IgD-negative memory B cell (primary cell): Measurements from ENCODE around the gene CLASP2. TPM values are rescaled to one million over a fixed set of nuclear protein-coding genes. Genes with fewer than 3 reads are reported as not detected.
"Not testable (repeated sequence)": the region's sequence is repeated elsewhere in the genome, so short reads cannot be mapped to it uniquely, and the experiment has no call there.

ENCODE experiments used
- H3K27ac Mint-ChIP-seq, 3 donors: one replicate each; pipeline ENCODE4 v1.8.0; 2020 to 2022; ENCODE audit warnings: mild to moderate bottlenecking in 3 of 3, mixed read lengths in 3 of 3, moderate library complexity in 1 of 3
- H3K27me3 Mint-ChIP-seq: one replicate; pipeline ENCODE4 v1.8.0; 2021; ENCODE audit warnings: mixed read lengths
- H3K36me3 Mint-ChIP-seq: one replicate; pipeline ENCODE4 v1.8.0; 2020; ENCODE audit warnings: mild to moderate bottlenecking, mixed read lengths
- H3K4me1 Mint-ChIP-seq, 3 donors: one replicate each; pipeline ENCODE4 v1.8.0; 2020 to 2022; ENCODE audit warnings: mixed read lengths in 3 of 3, mild to moderate bottlenecking in 1 of 3
- H3K4me3 Mint-ChIP-seq, 4 donors: one replicate each; pipeline ENCODE4 v1.8.0; 2020 to 2022; ENCODE audit warnings: mild to moderate bottlenecking in 4 of 4, mixed read lengths in 4 of 4, moderate library complexity in 3 of 4
- H3K9me3 Mint-ChIP-seq, 3 donors: one replicate each; pipeline ENCODE4 v1.8.0; 2020 to 2021; ENCODE audit warnings: mixed read lengths in 3 of 3, mild to moderate bottlenecking in 1 of 3
- polyA plus RNA-seq: library from polyadenylated mRNA; unstranded; fragments of 300-500 nt; fragmentation: Illumina TruSeq; gene quantifications from one replicate; pipeline ENCODE4 v1.2.3, GENCODE V29; 2021

The CLASP2 gene
- polyA plus RNA-seq, 1 donor from 2014 or later: 11.8 TPM

- Mint-ChIP-seq H3K9me3 (no peaks in the 10 kb centered on the region), H3K4me1 (peaks cover 32 to 34% (median 33%) of the 10 kb centered on the region in 3 donors), H3K4me3 (no peak overlapping the region)
Observed at GRCh38 chr3:33663042-33663441, 55.0 kb downstream of the CLASP2 start.

GRCh38 chr3:33659856-33660434 lies 58.1 kb downstream of the CLASP2 start:
- Mint-ChIP-seq H3K9me3 (no peaks in the 10 kb centered on the region), H3K27ac (peak overlapping the region in 2 of 3 donors; percentile 29 to 84), H3K4me3 (peak overlapping the region in 3 of 4 donors; percentile 67 to 93 (median 91)), H3K36me3 (peaks cover 9% of the 10 kb centered on the region), H3K27me3 (no peaks in the 10 kb centered on the region), H3K4me1 (peaks cover 25 to 41% (median 37%) of the 10 kb centered on the region in 3 donors)

More at GRCh38 chr3:33663042-33663441, 55.0 kb downstream of the CLASP2 start:
- H3K36me3 Mint-ChIP-seq: peaks cover 13% of the 10 kb centered on the region
- H3K27me3 Mint-ChIP-seq: no peaks in the 10 kb centered on the region
- H3K27ac Mint-ChIP-seq: no peak overlapping the region

GRCh38 chr3:33658991-33659848 lies 58.8 kb downstream of the CLASP2 start:
- Mint-ChIP-seq H3K27ac (peak overlapping the region in 2 of 3 donors; percentile 29 to 88), H3K9me3 (no peaks in the 10 kb centered on the region), H3K36me3 (peaks cover 9% of the 10 kb centered on the region), H3K4me3 (peak overlapping the region; percentile 67 to 93 (median 83)), H3K4me1 (peaks cover 25 to 41% (median 39%) of the 10 kb centered on the region in 3 donors), H3K27me3 (no peaks in the 10 kb centered on the region)

GRCh38 chr3:33658621-33658990 lies 59.4 kb downstream of the CLASP2 start:
- peaks cover 24 to 42% (median 41%) of the 10 kb centered on the region in 3 donors for H3K4me1 Mint-ChIP-seq
- H3K36me3 Mint-ChIP-seq: peaks cover 11% of the 10 kb centered on the region
- H3K27me3 Mint-ChIP-seq: no peaks in the 10 kb centered on the region
- H3K4me3 Mint-ChIP-seq: peak overlapping the region; percentile 67 to 93 (median 83)
- peak overlapping the region in 1 of 3 donors; percentile 29 for H3K27ac Mint-ChIP-seq
- H3K9me3 Mint-ChIP-seq: no peaks in the 10 kb centered on the region

GRCh38 chr3:33658039-33658438 lies 60.0 kb downstream of the CLASP2 start:
- Mint-ChIP-seq H3K27me3 (no peaks in the 10 kb centered on the region), H3K27ac (no peak overlapping the region), H3K36me3 (peaks cover 11% of the 10 kb centered on the region)

GRCh38 chr3:33652736-33653135 lies 65.3 kb downstream of the CLASP2 start:
- no peak overlapping the region for H3K27ac Mint-ChIP-seq

More at GRCh38 chr3:33658039-33658438, 60.0 kb downstream of the CLASP2 start:
- peaks cover 23 to 42% (median 41%) of the 10 kb centered on the region in 3 donors for H3K4me1 Mint-ChIP-seq
- H3K9me3 Mint-ChIP-seq: no peaks in the 10 kb centered on the region
- H3K4me3 Mint-ChIP-seq: peak overlapping the region in 3 of 4 donors; percentile 16 to 93 (median 65)

GRCh38 chr3:33651101-33651500 lies 67.0 kb downstream of the CLASP2 start:
- H3K9me3 Mint-ChIP-seq, H3K27me3 Mint-ChIP-seq, H3K36me3 Mint-ChIP-seq, H3K4me3 Mint-ChIP-seq, H3K27ac Mint-ChIP-seq: not testable (repeated sequence)
- peaks cover 10 to 22% (median 15%) of the 10 kb centered on the region in 3 donors for H3K4me1 Mint-ChIP-seq

More at GRCh38 chr3:33652736-33653135, 65.3 kb downstream of the CLASP2 start:
- Mint-ChIP-seq H3K36me3 (peaks cover 6% of the 10 kb centered on the region), H3K4me1 (peaks cover 12 to 26% (median 15%) of the 10 kb centered on the region in 3 donors), H3K4me3 (no peak overlapping the region), H3K27me3 (no peaks in the 10 kb centered on the region), H3K9me3 (no peaks in the 10 kb centered on the region)

GRCh38 chr3:33650495-33650894 lies 67.6 kb downstream of the CLASP2 start:
- H3K27ac Mint-ChIP-seq: peak overlapping the region in 1 of 3 donors; percentile 80
- H3K27me3 Mint-ChIP-seq: no peaks in the 10 kb centered on the region
- peak overlapping the region in 1 of 4 donors; percentile 56 for H3K4me3 Mint-ChIP-seq
- H3K4me1 Mint-ChIP-seq: peaks cover 12 to 22% (median 15%) of the 10 kb centered on the region in 3 donors
- no peaks in the 10 kb centered on the region for H3K9me3 Mint-ChIP-seq
- H3K36me3 Mint-ChIP-seq: peaks cover 6% of the 10 kb centered on the region

GRCh38 chr3:33648793-33649192 lies 69.3 kb downstream of the CLASP2 start:
- H3K27ac Mint-ChIP-seq: no peak overlapping the region
- no peak overlapping the region for H3K4me3 Mint-ChIP-seq
- peaks cover 4% of the 10 kb centered on the region for H3K36me3 Mint-ChIP-seq
- H3K4me1 Mint-ChIP-seq: peaks cover 10 to 17% (median 12%) of the 10 kb centered on the region in 3 donors
- no peaks in the 10 kb centered on the region for H3K9me3 Mint-ChIP-seq
- H3K27me3 Mint-ChIP-seq: no peaks in the 10 kb centered on the region

- H3K27ac Mint-ChIP-seq: no peak overlapping the region
- peaks cover 3% of the 10 kb centered on the region for H3K36me3 Mint-ChIP-seq
- no peaks in the 10 kb centered on the region for H3K27me3 Mint-ChIP-seq
- H3K4me3 Mint-ChIP-seq: no peak overlapping the region
- peaks cover 0 to 11% (median 8%) of the 10 kb centered on the region in 3 donors for H3K4me1 Mint-ChIP-seq
- no peaks in the 10 kb centered on the region for H3K9me3 Mint-ChIP-seq
Observed at GRCh38 chr3:33646406-33646805, 71.6 kb downstream of the CLASP2 start.

GRCh38 chr3:33645060-33645647 lies 72.9 kb downstream of the CLASP2 start:
- no peak overlapping the region for H3K27ac Mint-ChIP-seq
- H3K4me1 Mint-ChIP-seq: peaks cover 0 to 7% (median 6%) of the 10 kb centered on the region in 3 donors
- H3K9me3 Mint-ChIP-seq: no peaks in the 10 kb centered on the region

GRCh38 chr3:33644582-33644981 lies 73.5 kb downstream of the CLASP2 start:
- no peaks in the 10 kb centered on the region for H3K9me3 Mint-ChIP-seq
- H3K27me3 Mint-ChIP-seq: no peaks in the 10 kb centered on the region
- H3K36me3 Mint-ChIP-seq: peaks cover 2% of the 10 kb centered on the region
- H3K27ac Mint-ChIP-seq: no peak overlapping the region
- peaks cover 0 to 7% (median 6%) of the 10 kb centered on the region in 3 donors for H3K4me1 Mint-ChIP-seq
- H3K4me3 Mint-ChIP-seq: no peak overlapping the region

More at GRCh38 chr3:33645060-33645647, 72.9 kb downstream of the CLASP2 start:
- peaks cover 3% of the 10 kb centered on the region for H3K36me3 Mint-ChIP-seq
- peak overlapping the region in 1 of 4 donors; percentile 46 for H3K4me3 Mint-ChIP-seq
- no peaks in the 10 kb centered on the region for H3K27me3 Mint-ChIP-seq

GRCh38 chr3:33642806-33643205 lies 75.2 kb downstream of the CLASP2 start:
- Mint-ChIP-seq H3K27me3 (no peaks in the 10 kb centered on the region), H3K9me3 (no peaks in the 10 kb centered on the region), H3K4me1 (peaks cover 0 to 5% (median 0%) of the 10 kb centered on the region in 3 donors), H3K36me3 (peaks cover 2% of the 10 kb centered on the region), H3K4me3 (no peak overlapping the region), H3K27ac (peak overlapping the region in 1 of 3 donors; percentile 65)

GRCh38 chr3:33639889-33640288 lies 78.2 kb downstream of the CLASP2 start:
- Mint-ChIP-seq H3K27ac (peak overlapping the region in 1 of 3 donors; percentile 74), H3K4me1 (peaks cover 0 to 6% (median 6%) of the 10 kb centered on the region in 3 donors), H3K4me3 (no peak overlapping the region), H3K36me3 (peaks cover 2% of the 10 kb centered on the region), H3K9me3 (no peaks in the 10 kb centered on the region), H3K27me3 (no peaks in the 10 kb centered on the region)

- H3K4me1 Mint-ChIP-seq: peaks cover 0 to 6% (median 6%) of the 10 kb centered on the region in 3 donors
- H3K4me3 Mint-ChIP-seq: no peak overlapping the region
- no peaks in the 10 kb centered on the region for H3K9me3 Mint-ChIP-seq
- H3K27ac Mint-ChIP-seq: no peak overlapping the region
- H3K36me3 Mint-ChIP-seq: no peaks in the 10 kb centered on the region
- H3K27me3 Mint-ChIP-seq: no peaks in the 10 kb centered on the region
Observed at GRCh38 chr3:33637482-33637881, 80.6 kb downstream of the CLASP2 start.
